OCI-LY7 (cell line): ENCODE results near the gene PLXNA1.

Experiments
- CTCF ChIP-seq: fragments of 200-600 bp; sonication (generic); conservative IDR thresholded peaks from 2 replicates; pipeline ENCODE4 v1.5.1; 2014; ENCODE audit warnings: mild to moderate bottlenecking, antibody characterized with exemption, low read length, moderate library complexity, mixed read lengths
- EZH2phosphoT487 ChIP-seq: fragments of 200-600 bp; sonication (generic); IDR thresholded peaks from 2 replicates; pipeline ENCODE4 v1.6.1; 2018; ENCODE audit warnings: low read depth, borderline replicate concordance, mild to moderate bottlenecking, mixed run types, antibody characterized with exemption, low read length, moderate library complexity, mixed read lengths

GRCh38 chr3:126982126-126982470 lies 817 bp upstream of the PLXNA1 start:
- TF ChIP-seq CTCF (no peak), EZH2phosphoT487 (no peak)
